Stimulated activated CD8-positive, alpha-beta memory T cell treated with anti-CD3 and anti-CD28 coated beads, Interleukin-2, amount 100 ng/mL, for 48 hours (primary cell): ENCODE results near the gene IL16.

Source experiments
- DNase-seq, 2 donors: peaks; one replicate each; pipeline ENCODE4 v3.0.0-alpha.2; 2020; ENCODE audit warnings: low read depth in 2 of 2

The IL16 gene

GRCh38 chr15:81174125-81174791, 22.4 kb upstream of the IL16 start:
- DNase-seq: no peak

- DNase-seq: no peak
Observed at GRCh38 chr15:81174792-81175327, 21.8 kb upstream of the IL16 start.

GRCh38 chr15:81175496-81175895, 21.2 kb upstream of the IL16 start:
- no peak for DNase-seq

GRCh38 chr15:81176291-81176893, 20.3 kb upstream of the IL16 start:
- DNase-seq: no peak

- no peak for DNase-seq
Observed at GRCh38 chr15:81178365-81178764, 18.3 kb upstream of the IL16 start.

GRCh38 chr15:81181220-81181619, 15.5 kb upstream of the IL16 start:
- DNase-seq: no peak

GRCh38 chr15:81182031-81182755, 14.5 kb upstream of the IL16 start:
- no peak for DNase-seq

GRCh38 chr15:81182756-81183438, 13.8 kb upstream of the IL16 start:
- no peak for DNase-seq

- DNase-seq: no peak
Observed at GRCh38 chr15:81183439-81183775, 13.3 kb upstream of the IL16 start.

GRCh38 chr15:81184188-81184587, 12.5 kb upstream of the IL16 start:
- no peak for DNase-seq

GRCh38 chr15:81185631-81186295, 10.9 kb upstream of the IL16 start:
- no peak for DNase-seq

GRCh38 chr15:81188354-81188753, 8.3 kb upstream of the IL16 start:
- no peak for DNase-seq

- no peak for DNase-seq
Observed at GRCh38 chr15:81189583-81190283, 6.9 kb upstream of the IL16 start.

- no peak for DNase-seq
Observed at GRCh38 chr15:81190922-81191507, 5.7 kb upstream of the IL16 start.

- no peak for DNase-seq
Observed at GRCh38 chr15:81191701-81192100, 5.0 kb upstream of the IL16 start.

GRCh38 chr15:81194723-81195122, 2.0 kb upstream of the IL16 start:
- no peak for DNase-seq

GRCh38 chr15:81195339-81195864, 1.3 kb upstream of the IL16 start:
- no peak for DNase-seq

GRCh38 chr15:81197255-81197630, 564 bp downstream of the IL16 start:
- DNase-seq: no peak

GRCh38 chr15:81197688-81198281, 1.1 kb downstream of the IL16 start:
- no peak for DNase-seq
